ENCODE results near the gene CTSO.

The CTSO gene

GRCh38 chr4:155878611-155879010 lies 75.1 kb downstream of the CTSO start:
- TF ChIP-seq EZH2phosphoT487 (IDR thresholded peaks at IDR 0.05; ENCODE audit: borderline replicate concordance) (no peak), CTCF (conservative IDR thresholded peaks at IDR 0.05; ENCODE audit: low read length) (no peak)
- Histone ChIP-seq H3F3A (ENCODE audit: low read depth) (no peaks in the 10 kb centered on the region), H3K4me1 (ENCODE audit: insufficient read depth, low read length, poor library complexity, severe bottlenecking) (no peaks in the 10 kb centered on the region), H3K79me2 (ENCODE audit: insufficient read depth, low read length) (no peaks in the 10 kb centered on the region), H3K36me3 (ENCODE audit: insufficient read depth, low read length) (no peaks in the 10 kb centered on the region), H3K9me2 (replicated peaks; ENCODE audit: low read depth, low read length) (no peaks in the 10 kb centered on the region), H3K9me3 (ENCODE audit: insufficient read depth, low read depth, low read length) (no peaks in the 10 kb centered on the region), H4K20me1 (ENCODE audit: insufficient read depth, low read length, poor library complexity, severe bottlenecking) (no peaks in the 10 kb centered on the region), H3K9ac (ENCODE audit: low read depth, low read length, poor library complexity, severe bottlenecking) (no peak overlapping the region), H3K4me3 (ENCODE audit: low read length, poor library complexity, severe bottlenecking) (no peak overlapping the region), H2AFZ (ENCODE audit: low read length) (no peak overlapping the region), H3K27me3 (ENCODE audit: insufficient read depth, low read length, poor library complexity, severe bottlenecking) (no peaks in the 10 kb centered on the region), H3K4me2 (ENCODE audit: low read depth, low read length, poor library complexity, severe bottlenecking) (no peak overlapping the region)

- no peaks in the 10 kb centered on the region for H3K79me2 ChIP-seq (ENCODE audit: insufficient read depth, low read length)
- H3K9me3 ChIP-seq (ENCODE audit: insufficient read depth, low read depth, low read length) = no peaks in the 10 kb centered on the region
- no peak for TF ChIP-seq EZH2phosphoT487 (IDR thresholded peaks at IDR 0.05; ENCODE audit: borderline replicate concordance)
- TF ChIP-seq CTCF (conservative IDR thresholded peaks at IDR 0.05; ENCODE audit: low read length) = no peak
- no peaks in the 10 kb centered on the region for H4K20me1 ChIP-seq (ENCODE audit: insufficient read depth, low read length, poor library complexity, severe bottlenecking)
- no peaks in the 10 kb centered on the region for H3F3A ChIP-seq (ENCODE audit: low read depth)
- no peak overlapping the region for H2AFZ ChIP-seq (ENCODE audit: low read length)
- H3K4me1 ChIP-seq (ENCODE audit: insufficient read depth, low read length, poor library complexity, severe bottlenecking) = no peaks in the 10 kb centered on the region
- H3K36me3 ChIP-seq (ENCODE audit: insufficient read depth, low read length) = no peaks in the 10 kb centered on the region
- H3K4me3 ChIP-seq (ENCODE audit: low read length, poor library complexity, severe bottlenecking) = no peak overlapping the region
- H3K27me3 ChIP-seq (ENCODE audit: insufficient read depth, low read length, poor library complexity, severe bottlenecking) = no peaks in the 10 kb centered on the region
- no peak overlapping the region for H3K4me2 ChIP-seq (ENCODE audit: low read depth, low read length, poor library complexity, severe bottlenecking)
- H3K9me2 ChIP-seq (replicated peaks; ENCODE audit: low read depth, low read length) = no peaks in the 10 kb centered on the region
- H3K9ac ChIP-seq (ENCODE audit: low read depth, low read length, poor library complexity, severe bottlenecking) = no peak overlapping the region
These were observed 75.7 kb downstream of the CTSO start for GRCh38 chr4:155877971-155878370.

- no peaks in the 10 kb centered on the region for H3K9me2 ChIP-seq (replicated peaks; ENCODE audit: low read depth, low read length)
- no peaks in the 10 kb centered on the region for H4K20me1 ChIP-seq (ENCODE audit: insufficient read depth, low read length, poor library complexity, severe bottlenecking)
- H3K27me3 ChIP-seq (ENCODE audit: insufficient read depth, low read length, poor library complexity, severe bottlenecking) = no peaks in the 10 kb centered on the region
- no peaks in the 10 kb centered on the region for H3K79me2 ChIP-seq (ENCODE audit: insufficient read depth, low read length)
- H3K36me3 ChIP-seq (ENCODE audit: insufficient read depth, low read length) = no peaks in the 10 kb centered on the region
- H3K9ac ChIP-seq (ENCODE audit: low read depth, low read length, poor library complexity, severe bottlenecking) = no peak overlapping the region
- H3K9me3 ChIP-seq (ENCODE audit: insufficient read depth, low read depth, low read length) = no peaks in the 10 kb centered on the region
- no peaks in the 10 kb centered on the region for H3F3A ChIP-seq (ENCODE audit: low read depth)
- no peak overlapping the region for H3K4me3 ChIP-seq (ENCODE audit: low read length, poor library complexity, severe bottlenecking)
- H3K4me2 ChIP-seq (ENCODE audit: low read depth, low read length, poor library complexity, severe bottlenecking) = no peak overlapping the region
- H2AFZ ChIP-seq (ENCODE audit: low read length) = no peak overlapping the region
- no peaks in the 10 kb centered on the region for H3K4me1 ChIP-seq (ENCODE audit: insufficient read depth, low read length, poor library complexity, severe bottlenecking)
- TF ChIP-seq CTCF (conservative IDR thresholded peaks at IDR 0.05; ENCODE audit: low read length) (no peak), EZH2phosphoT487 (IDR thresholded peaks at IDR 0.05; ENCODE audit: borderline replicate concordance) (no peak)
These were observed 77.8 kb downstream of the CTSO start for GRCh38 chr4:155875878-155876277.

Measured in Loucy (cell line).